ENCODE results near the gene IMMP1L.

The IMMP1L gene

GRCh38 chr11:31441296-31441695 lies 68.1 kb downstream of the IMMP1L start:
- ChIA-PET POLR2A (interaction anchor here (0.5 kb wide), 1 partner anchor 724 kb away, joined by 3 read pairs; no protein-coding TSS in a partner anchor), CTCF (no interaction called here)
- no peak for TF ChIP-seq FOXM1 (IDR thresholded peaks at IDR 0.05; ENCODE audit: borderline replicate concordance)
- no peak for TF ChIP-seq TARDBP (IDR thresholded peaks at IDR 0.05)
- TF ChIP-seq CTBP1 (IDR thresholded peaks at IDR 0.05; ENCODE audit: borderline replicate concordance) = no peak
- no peak for TF ChIP-seq PKNOX1 (IDR thresholded peaks at IDR 0.05)
- TF ChIP-seq NFRKB (IDR thresholded peaks at IDR 0.05) = no peak
- TF ChIP-seq ELF4 (IDR thresholded peaks at IDR 0.05) = no peak
- no peak for TF ChIP-seq L3MBTL2 (conservative IDR thresholded peaks at IDR 0.05)
- no peak for TF ChIP-seq ARNT (IDR thresholded peaks at IDR 0.05)

GRCh38 chr11:31437742-31438435 lies 71.5 kb downstream of the IMMP1L start:
- CTCF ChIA-PET = no interaction called here
- POLR2A ChIA-PET = no interaction called here
- no peak for DNase-seq (ENCODE audit: extremely low spot score)
- no peak for TF ChIP-seq FOXA1 (IDR thresholded peaks at IDR 0.05)
- TF ChIP-seq FOXK2 (IDR thresholded peaks at IDR 0.05) = no peak
- TF ChIP-seq SUZ12 (IDR thresholded peaks at IDR 0.05) = no peak
- TF ChIP-seq FOXM1 (IDR thresholded peaks at IDR 0.05; ENCODE audit: borderline replicate concordance) = no peak
- TF ChIP-seq L3MBTL2 (conservative IDR thresholded peaks at IDR 0.05) = no peak
- no peak for TF ChIP-seq ARNT (IDR thresholded peaks at IDR 0.05)

More at GRCh38 chr11:31441296-31441695, 68.1 kb downstream of the IMMP1L start:
- DNase-seq (ENCODE audit: extremely low spot score) = no peak

GRCh38 chr11:31433851-31434250 lies 75.6 kb downstream of the IMMP1L start:
- TF ChIP-seq LEF1 (IDR thresholded peaks at IDR 0.05; ENCODE audit: borderline replicate concordance) (no peak), BHLHE40 (IDR thresholded peaks at IDR 0.05; ENCODE audit: borderline replicate concordance) (no peak), TARDBP (IDR thresholded peaks at IDR 0.05) (no peak), FOXK2 (IDR thresholded peaks at IDR 0.05) (no peak), NFRKB (IDR thresholded peaks at IDR 0.05) (no peak), PKNOX1 (IDR thresholded peaks at IDR 0.05) (no peak), SP1 (IDR thresholded peaks at IDR 0.05) (no peak), HDGF (IDR thresholded peaks at IDR 0.05; ENCODE audit: borderline replicate concordance) (no peak), L3MBTL2 (conservative IDR thresholded peaks at IDR 0.05) (no peak), CTBP1 (IDR thresholded peaks at IDR 0.05; ENCODE audit: borderline replicate concordance) (no peak), SUZ12 (IDR thresholded peaks at IDR 0.05) (no peak), FOXA1 (IDR thresholded peaks at IDR 0.05) (no peak), FOXM1 (IDR thresholded peaks at IDR 0.05; ENCODE audit: borderline replicate concordance) (no peak), ZNF384 (IDR thresholded peaks at IDR 0.05) (no peak), ARNT (IDR thresholded peaks at IDR 0.05) (no peak)
- CTCF ChIA-PET = no interaction called here
- DNase-seq (ENCODE audit: extremely low spot score) = no peak
- POLR2A ChIA-PET = no interaction called here

- ChIA-PET POLR2A (no interaction called here), CTCF (no interaction called here)
- TF ChIP-seq CTBP1 (IDR thresholded peaks at IDR 0.05; ENCODE audit: borderline replicate concordance) = no peak
- DNase-seq (ENCODE audit: extremely low spot score) = no peak
These were observed 84.8 kb downstream of the IMMP1L start for GRCh38 chr11:31424652-31425051.

- POLR2A ChIA-PET = no interaction called here
- DNase-seq (ENCODE audit: extremely low spot score) = no peak
- CTCF ChIA-PET = interaction anchor here (0.7 kb wide), 1 partner anchor 1034 kb away, joined by 4 read pairs; no protein-coding TSS in a partner anchor
- no peak for TF ChIP-seq HDGF (IDR thresholded peaks at IDR 0.05; ENCODE audit: borderline replicate concordance)
- no peak for TF ChIP-seq FOXA1 (IDR thresholded peaks at IDR 0.05)
- TF ChIP-seq SP1 (IDR thresholded peaks at IDR 0.05) = no peak
- TF ChIP-seq ZNF384 (IDR thresholded peaks at IDR 0.05) = no peak
- TF ChIP-seq ARNT (IDR thresholded peaks at IDR 0.05) = no peak
- TF ChIP-seq PKNOX1 (IDR thresholded peaks at IDR 0.05) = no peak
- no peak for TF ChIP-seq CTBP1 (IDR thresholded peaks at IDR 0.05; ENCODE audit: borderline replicate concordance)
- TF ChIP-seq SUZ12 (IDR thresholded peaks at IDR 0.05) = no peak
- no peak for TF ChIP-seq FOXK2 (IDR thresholded peaks at IDR 0.05)
These were observed 86.7 kb downstream of the IMMP1L start for GRCh38 chr11:31422703-31423102.

GRCh38 chr11:31421820-31422219 lies 87.6 kb downstream of the IMMP1L start:
- no peak for TF ChIP-seq LEF1 (IDR thresholded peaks at IDR 0.05; ENCODE audit: borderline replicate concordance)
- no peak for TF ChIP-seq FOXA1 (IDR thresholded peaks at IDR 0.05)
- no peak for TF ChIP-seq ARNT (IDR thresholded peaks at IDR 0.05)
- no peak for TF ChIP-seq ELF4 (IDR thresholded peaks at IDR 0.05)
- no peak for TF ChIP-seq FOXK2 (IDR thresholded peaks at IDR 0.05)
- no peak for TF ChIP-seq ZNF384 (IDR thresholded peaks at IDR 0.05)
- no peak for TF ChIP-seq FOXM1 (IDR thresholded peaks at IDR 0.05; ENCODE audit: borderline replicate concordance)
- TF ChIP-seq CTBP1 (IDR thresholded peaks at IDR 0.05; ENCODE audit: borderline replicate concordance) = no peak
- no peak for TF ChIP-seq L3MBTL2 (conservative IDR thresholded peaks at IDR 0.05)
- no peak for TF ChIP-seq PKNOX1 (IDR thresholded peaks at IDR 0.05)
- no peak for TF ChIP-seq SUZ12 (IDR thresholded peaks at IDR 0.05)
- no peak for TF ChIP-seq HDGF (IDR thresholded peaks at IDR 0.05; ENCODE audit: borderline replicate concordance)
- no peak for TF ChIP-seq NFRKB (IDR thresholded peaks at IDR 0.05)
- no peak for TF ChIP-seq TARDBP (IDR thresholded peaks at IDR 0.05)
- TF ChIP-seq SP1 (IDR thresholded peaks at IDR 0.05) = no peak
- no peak for TF ChIP-seq BHLHE40 (IDR thresholded peaks at IDR 0.05; ENCODE audit: borderline replicate concordance)
- no peak for DNase-seq (ENCODE audit: extremely low spot score)
- ChIA-PET POLR2A (no interaction called here), CTCF (no interaction called here)

All from HEK293T (cell line).